ENCODE results near the gene GNE.

- TF ChIP-seq CTCF (IDR thresholded peaks at IDR 0.05): no peak
- no peak for TF ChIP-seq POLR2A (IDR thresholded peaks at IDR 0.05)
Observed at GRCh38 chr9:36214571-36214970, 43.7 kb downstream of the GNE start.
